Right lobe of liver (tissue), 6 donors: ENCODE measurements around the gene TXLNA. TPM values are rescaled to one million over a fixed set of nuclear protein-coding genes. Genes with fewer than 3 reads are reported as not detected.

Experiments
- ATAC-seq, 4 donors: fragments of 200-7000 bp; cut with Tn5 transposase; one replicate each; pipeline ENCODE4 v1.9.1; 2020; ENCODE audit warnings: mild to moderate bottlenecking in 4 of 4, moderate library complexity in 4 of 4
- DNase-seq, 3 donors: peaks; one replicate each; pipeline ENCODE4 v3.0.0-alpha.2; 2020
- H3K27ac ChIP-seq, 3 donors: fragments of 200-600 bp; one replicate each; pipeline ENCODE4 v1.8.0; 2022
- H3K27me3 ChIP-seq, 2 donors: fragments of 200-600 bp; one replicate each; pipeline ENCODE4 v1.8.0; 2022
- H3K36me3 ChIP-seq, 4 donors: fragments of 200-600 bp; sonication (generic) in 1 of 4; one replicate each; pipeline versions ENCODE4 v1.5.1 to v1.8.0; 2017 to 2022; ENCODE audit warnings: control low read depth in 1 of 4
- H3K4me1 ChIP-seq, 4 donors: fragments of 200-600 bp; sonication (generic) in 1 of 4; one replicate each; pipeline versions ENCODE4 v1.5.1 to v1.8.0; 2017 to 2022; ENCODE audit warnings: control low read depth in 1 of 4
- H3K4me3 ChIP-seq, 3 donors: fragments of 200-600 bp; one replicate each; pipeline ENCODE4 v1.8.0; 2022
- H3K9me3 ChIP-seq, 4 donors: fragments of 200-600 bp; sonication (generic) in 1 of 4; one replicate each; pipeline versions ENCODE4 v1.5.1 to v1.8.0; 2017 to 2022; ENCODE audit warnings: control low read depth in 1 of 4
- POLR2A ChIP-seq: fragments of 450-650 bp; IDR thresholded peaks from one replicate; pipeline ENCODE4 v1.6.1; 2017; ENCODE audit warnings: antibody characterized with exemption, mild to moderate bottlenecking
- WGBS: methylation state at CpG from one replicate; pipeline ENCODE4 v1.1.6; 2018; ENCODE audit warnings: low coverage, low lambda C conversion rate; ENCODE audit not compliant: insufficient coverage; ENCODE audit errors: missing lambda C conversion rate; 5-methylcytosine and 5-hydroxymethylcytosine counted together
- intact Hi-C, 2 donors: fragments of 100-400 bp; cut with DNase I; formaldehyde crosslinking; loops; one replicate each; pipeline versions ENCODE4 v1.11.2 to v1.14.1; 2022
- total RNA-seq, 6 experiments: library from RNA; depleted of rRNA in 2 of 6; stranded (reverse); fragments of >200 nt in 2 of 6; fragmentation: NEBNext Ultra II Directional in 3 of 6; extraction: Animal tissue kit (Norgen Biotek cat#: 25700) in 3 of 6; gene quantifications; one replicate each; pipeline versions ENCODE4 v1.1.0 to v1.2.4, GENCODE V29; 2016 to 2023
- TF ChIP-seq, protein P1 (sequence below), 4 donors: fragments of 200-600 bp in 3 of 4; fragments of 450-650 bp in 1 of 4; IDR thresholded peaks; one replicate each; pipeline versions ENCODE4 v1.5.1 to v1.8.0; 2016 to 2022; ENCODE audit warnings: antibody characterized with exemption in 4 of 4, mild to moderate bottlenecking in 2 of 4
- donor health status: DM: no; HTN: yes; CAD: no.
- donor health status: DM: no; HTN: no; CAD: no.
- donor health status: DM: no; HTN: no; CAD: no.
- donor health status: DM: no; HTN: yes; CAD: no.
- donor health status: DM: no; HTN: yes; CAD: no.

The TXLNA gene
- total RNA-seq, 6 experiments from 2014 or later = 26.0 to 39.6 (median 33.5) TPM

DNA sequence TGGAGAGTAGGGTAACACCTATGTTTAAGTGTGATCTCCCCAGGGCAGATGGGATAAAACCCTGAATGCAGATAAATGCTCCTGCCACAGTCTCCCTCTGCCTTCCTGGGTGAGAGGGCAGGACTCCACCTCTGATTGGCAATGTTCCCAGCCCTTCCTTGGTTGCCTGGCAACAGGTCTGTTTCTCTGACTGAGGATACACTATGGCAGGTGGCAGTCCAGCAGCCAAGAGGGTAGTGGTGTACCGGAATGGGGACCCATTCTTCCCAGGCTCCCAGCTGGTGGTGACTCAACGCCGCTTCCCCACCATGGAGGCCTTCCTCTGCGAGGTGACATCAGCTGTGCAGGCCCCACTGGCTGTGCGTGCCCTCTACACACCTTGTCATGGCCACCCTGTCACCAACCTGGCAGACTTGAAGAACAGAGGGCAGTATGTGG, 29.4 kb downstream of the TXLNA start, which contains the start of gene DCDC2B:
Gene DCDC2B (plus strand): TSS at position 199 of the 438 bp plus-strand sequence. CDS start 5 bp downstream, at position 204.
- DNase-seq (peak in 1 of 3 donors; percentile 64), ATAC-seq (peak in 2 of 4 donors; percentile 11 to 27)
- intact Hi-C loops = no loop called here
- TF ChIP-seq POLR2A = no peak
- TF ChIP-seq, protein P1, sequence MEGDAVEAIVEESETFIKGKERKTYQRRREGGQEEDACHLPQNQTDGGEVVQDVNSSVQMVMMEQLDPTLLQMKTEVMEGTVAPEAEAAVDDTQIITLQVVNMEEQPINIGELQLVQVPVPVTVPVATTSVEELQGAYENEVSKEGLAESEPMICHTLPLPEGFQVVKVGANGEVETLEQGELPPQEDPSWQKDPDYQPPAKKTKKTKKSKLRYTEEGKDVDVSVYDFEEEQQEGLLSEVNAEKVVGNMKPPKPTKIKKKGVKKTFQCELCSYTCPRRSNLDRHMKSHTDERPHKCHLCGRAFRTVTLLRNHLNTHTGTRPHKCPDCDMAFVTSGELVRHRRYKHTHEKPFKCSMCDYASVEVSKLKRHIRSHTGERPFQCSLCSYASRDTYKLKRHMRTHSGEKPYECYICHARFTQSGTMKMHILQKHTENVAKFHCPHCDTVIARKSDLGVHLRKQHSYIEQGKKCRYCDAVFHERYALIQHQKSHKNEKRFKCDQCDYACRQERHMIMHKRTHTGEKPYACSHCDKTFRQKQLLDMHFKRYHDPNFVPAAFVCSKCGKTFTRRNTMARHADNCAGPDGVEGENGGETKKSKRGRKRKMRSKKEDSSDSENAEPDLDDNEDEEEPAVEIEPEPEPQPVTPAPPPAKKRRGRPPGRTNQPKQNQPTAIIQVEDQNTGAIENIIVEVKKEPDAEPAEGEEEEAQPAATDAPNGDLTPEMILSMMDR (IDR thresholded peaks at IDR 0.05) = no peak
- H3K9me3 ChIP-seq = no peaks in the 10 kb centered on the region
- no peak within 1 kb of the TSS for H3K27ac ChIP-seq
- WGBS = 100% methylated on average over 2 of the region's 5 CpGs
- H3K4me1 ChIP-seq = peaks cover 0 to 4% (median under 1%) of the 10 kb centered on the region in 4 donors
- no peaks in the 10 kb centered on the region for H3K36me3 ChIP-seq
- H3K4me3 ChIP-seq = no peak within 1 kb of the TSS
- no peaks in the 10 kb centered on the region for H3K27me3 ChIP-seq

DNA sequence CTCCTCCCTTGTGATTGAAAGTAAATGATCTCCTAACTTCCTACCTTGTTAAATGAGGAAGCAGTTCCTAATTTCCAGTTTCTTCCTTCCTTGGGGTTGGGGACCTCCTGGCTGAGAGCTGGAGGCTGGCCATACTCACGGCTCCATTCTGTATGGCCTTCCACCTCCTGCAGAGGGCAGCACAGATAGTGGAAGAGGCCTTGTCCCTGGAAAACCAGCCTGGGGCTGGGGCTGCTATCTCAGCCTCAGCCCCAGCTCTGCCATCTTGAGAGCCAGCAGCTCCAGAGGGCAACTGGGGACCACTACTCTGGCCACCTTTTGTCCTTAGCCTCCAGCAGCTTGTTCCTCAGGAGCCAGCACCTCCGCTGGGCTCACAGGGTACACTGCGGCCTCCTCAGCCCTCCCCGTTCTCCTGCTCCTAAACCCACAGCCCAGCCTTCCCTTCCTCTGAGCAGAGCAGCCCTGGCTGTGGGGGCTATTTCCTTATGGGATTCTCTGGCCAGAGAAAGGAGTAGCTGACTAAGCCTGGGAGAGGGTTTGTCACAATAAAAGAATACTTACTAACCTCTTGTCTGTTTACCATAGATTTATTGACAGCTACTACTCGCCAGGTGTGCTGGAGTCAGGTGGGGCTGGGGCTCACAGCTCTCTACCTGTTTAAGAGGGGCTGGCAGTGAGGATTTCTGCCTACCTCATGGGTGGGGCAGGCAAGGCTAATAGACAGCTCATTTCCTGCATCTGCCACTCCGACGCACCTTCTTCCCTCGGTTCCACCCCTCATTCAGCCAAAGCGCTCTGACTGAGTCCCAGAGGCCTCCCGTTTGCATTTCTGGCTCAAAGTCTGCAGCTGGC, 36.4 kb downstream of the TXLNA start:
- Histone ChIP-seq H3K27ac (peak overlapping the region in 1 of 3 donors; percentile 9), H3K4me3 (no peak overlapping the region), H3K27me3 (no peaks in the 10 kb centered on the region), H3K9me3 (no peaks in the 10 kb centered on the region), H3K36me3 (peaks cover 0 to 6% (median 0%) of the 10 kb centered on the region in 4 donors), H3K4me1 (peaks cover 0 to under 1% (median 0%) of the 10 kb centered on the region in 4 donors)
- 65% methylated on average over 6 of the region's 10 CpGs for WGBS
- intact Hi-C loops = loop anchor here in 1 of 2 donors (10.0 kb wide), 1 partner anchor 149 kb away; the partner anchor contains the start of genes FAM229A and TSSK3
- peak; percentile 89 to 96 (median 94) for ATAC-seq
- peak in 2 of 3 donors; percentile 67 to 69 for DNase-seq
- TF ChIP-seq, protein P1 (IDR thresholded peaks at IDR 0.05) = peak; percentile 73 to 87 (median 84)
- TF ChIP-seq POLR2A = no peak

DNA sequence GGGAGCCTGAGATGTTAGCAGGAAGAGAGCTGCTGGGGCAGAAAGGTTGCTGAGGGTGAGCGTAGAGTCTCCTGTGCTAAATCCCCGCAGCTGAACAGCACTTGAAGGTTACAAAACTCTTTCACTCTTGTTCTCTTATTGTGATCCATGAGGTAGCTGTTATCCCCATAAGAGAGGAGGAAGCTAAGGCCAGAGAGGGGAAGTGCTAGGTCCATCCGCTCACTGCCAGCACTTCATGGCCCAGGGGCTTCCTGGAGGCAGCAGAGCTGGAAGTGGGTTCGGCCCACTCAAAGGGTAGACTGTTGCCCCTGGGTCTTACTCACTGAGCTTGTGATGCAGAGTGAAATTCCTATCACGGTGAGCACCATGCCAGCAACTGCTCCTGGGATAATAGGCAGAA, 37.1 kb downstream of the TXLNA start:
- Histone ChIP-seq H3K4me3 (no peak overlapping the region), H3K9me3 (no peaks in the 10 kb centered on the region), H3K4me1 (peaks cover 0 to 7% (median 3%) of the 10 kb centered on the region in 4 donors), H3K27me3 (no peaks in the 10 kb centered on the region), H3K36me3 (peaks cover 0 to 6% (median 0%) of the 10 kb centered on the region in 4 donors), H3K27ac (no peak overlapping the region)
- DNase-seq = no peak
- no peak for TF ChIP-seq POLR2A
- TF ChIP-seq, protein P1 (IDR thresholded peaks at IDR 0.05) = no peak
- intact Hi-C loops = loop anchor here in 1 of 2 donors (10.0 kb wide), 1 partner anchor 148 kb away; the partner anchor contains the start of genes FAM229A and TSSK3
- ATAC-seq = peak in 1 of 4 donors; percentile 23
- WGBS = 57% methylated on average over 1 of the region's 5 CpGs

DNA sequence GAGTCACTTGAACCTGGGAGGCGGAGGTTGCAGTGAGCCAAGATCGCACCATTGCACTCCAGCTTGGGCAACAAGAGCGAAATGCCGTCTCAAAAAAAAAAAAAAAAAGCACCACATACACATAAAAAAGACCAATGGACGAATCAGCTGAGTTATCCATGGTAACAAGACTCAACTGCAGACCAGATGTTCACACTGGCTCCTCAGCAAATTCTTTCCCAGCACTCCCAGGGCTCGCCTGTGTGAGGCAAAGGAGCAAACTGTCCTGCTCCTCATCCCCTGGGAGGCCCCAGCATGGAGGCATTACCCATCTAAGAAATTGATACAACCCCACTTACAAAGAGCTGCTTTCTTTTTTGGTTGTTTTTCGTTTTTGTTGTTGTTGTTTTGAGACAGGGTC, 39.5 kb downstream of the TXLNA start:
- no peak for DNase-seq
- Histone ChIP-seq H3K9me3 (no peaks in the 10 kb centered on the region), H3K27ac (no peak overlapping the region), H3K4me3 (no peak overlapping the region), H3K36me3 (peaks cover 0 to 6% (median 0%) of the 10 kb centered on the region in 4 donors), H3K27me3 (no peaks in the 10 kb centered on the region), H3K4me1 (peaks cover 0 to 22% (median 13%) of the 10 kb centered on the region in 4 donors)
- TF ChIP-seq POLR2A = no peak
- TF ChIP-seq, protein P1 (IDR thresholded peaks at IDR 0.05) = no peak
- ATAC-seq = no peak
- intact Hi-C loops = loop anchor here in 1 of 2 donors (10.0 kb wide), 1 partner anchor 146 kb away; the partner anchor contains the start of genes FAM229A and TSSK3
- 73% methylated on average over 2 of the region's 7 CpGs for WGBS
